ENCODE data around the gene BMAL1.
A peak's percentile ranks its signal among the peaks of the same experiment; 100 is the strongest.

BMAL1 gene

GRCh38 chr11:13290221-13290980 is 12.8 kb downstream of the BMAL1 start:
- no peak for DNase-seq (ENCODE audit: low spot score)

- no peak for DNase-seq (ENCODE audit: low spot score)
Observed at GRCh38 chr11:13291361-13291760, 13.8 kb downstream of the BMAL1 start.

- DNase-seq (ENCODE audit: low spot score), result no peak
Observed at GRCh38 chr11:13291800-13292199, 14.2 kb downstream of the BMAL1 start.

GRCh38 chr11:13292970-13293369 is 15.4 kb downstream of the BMAL1 start:
- DNase-seq (ENCODE audit: low spot score), result no peak

GRCh38 chr11:13294178-13294577 is 16.6 kb downstream of the BMAL1 start:
- DNase-seq (ENCODE audit: low spot score), result no peak

- DNase-seq (ENCODE audit: low spot score), result no peak
Observed at GRCh38 chr11:13294771-13295579, 17.4 kb downstream of the BMAL1 start.

GRCh38 chr11:13297308-13297916 is 19.8 kb downstream of the BMAL1 start:
- DNase-seq (ENCODE audit: low spot score), result no peak

GRCh38 chr11:13297917-13298356 is 20.3 kb downstream of the BMAL1 start:
- DNase-seq (ENCODE audit: low spot score), result no peak

GRCh38 chr11:13298765-13299164 is 21.2 kb downstream of the BMAL1 start:
- DNase-seq (ENCODE audit: low spot score), result peak; percentile 12

- DNase-seq (ENCODE audit: low spot score), result no peak
Observed at GRCh38 chr11:13301522-13301921, 23.9 kb downstream of the BMAL1 start.

GRCh38 chr11:13302420-13302958 is 24.9 kb downstream of the BMAL1 start:
- DNase-seq (ENCODE audit: low spot score), result no peak

- no peak for DNase-seq (ENCODE audit: low spot score)
Observed at GRCh38 chr11:13303668-13304649, 26.4 kb downstream of the BMAL1 start.

- DNase-seq (ENCODE audit: low spot score), result no peak
Observed at GRCh38 chr11:13304655-13305335, 27.2 kb downstream of the BMAL1 start.

- DNase-seq (ENCODE audit: low spot score), result no peak
Observed at GRCh38 chr11:13308704-13309103, 31.1 kb downstream of the BMAL1 start.

GRCh38 chr11:13309156-13309555 is 31.6 kb downstream of the BMAL1 start:
- no peak for DNase-seq (ENCODE audit: low spot score)

- DNase-seq (ENCODE audit: low spot score), result no peak
Observed at GRCh38 chr11:13310443-13310842, 32.9 kb downstream of the BMAL1 start.

- DNase-seq (ENCODE audit: low spot score), result no peak
Observed at GRCh38 chr11:13311570-13311969, 34.0 kb downstream of the BMAL1 start.

- no peak for DNase-seq (ENCODE audit: low spot score)
Observed at GRCh38 chr11:13313005-13313819, 35.6 kb downstream of the BMAL1 start.

- no peak for DNase-seq (ENCODE audit: low spot score)
Observed at GRCh38 chr11:13314676-13315394, 37.2 kb downstream of the BMAL1 start.

All from SK-N-DZ (cell line).